RPMI7951 (cell line): Measurements from ENCODE around the gene ABTB2. TPM values are rescaled to one million over a fixed set of nuclear protein-coding genes. Genes with fewer than 3 reads are reported as not detected.
"Not testable (repeated sequence)": the region's sequence is repeated elsewhere in the genome, so short reads cannot be mapped to it uniquely, and the experiment has no call there.

Experiments
- DNase-seq: peaks from one replicate; pipeline ENCODE4 v3.0.0-alpha.2; 2012; ENCODE audit warnings: low read depth
- total RNA-seq: library from RNA; depleted of rRNA; stranded (reverse); fragments of >200 nt; shearing (Covaris generic); gene quantifications from 2 replicates; pipeline ENCODE4 v1.2.3, GENCODE V29; 2014

The ABTB2 gene
- total RNA-seq, 1 experiment from 2014 or later: 2.8 TPM

- peak; percentile 78 for DNase-seq
Measured at GRCh38 chr11:34263441-34264091, 94.2 kb downstream of the ABTB2 start.

DNA sequence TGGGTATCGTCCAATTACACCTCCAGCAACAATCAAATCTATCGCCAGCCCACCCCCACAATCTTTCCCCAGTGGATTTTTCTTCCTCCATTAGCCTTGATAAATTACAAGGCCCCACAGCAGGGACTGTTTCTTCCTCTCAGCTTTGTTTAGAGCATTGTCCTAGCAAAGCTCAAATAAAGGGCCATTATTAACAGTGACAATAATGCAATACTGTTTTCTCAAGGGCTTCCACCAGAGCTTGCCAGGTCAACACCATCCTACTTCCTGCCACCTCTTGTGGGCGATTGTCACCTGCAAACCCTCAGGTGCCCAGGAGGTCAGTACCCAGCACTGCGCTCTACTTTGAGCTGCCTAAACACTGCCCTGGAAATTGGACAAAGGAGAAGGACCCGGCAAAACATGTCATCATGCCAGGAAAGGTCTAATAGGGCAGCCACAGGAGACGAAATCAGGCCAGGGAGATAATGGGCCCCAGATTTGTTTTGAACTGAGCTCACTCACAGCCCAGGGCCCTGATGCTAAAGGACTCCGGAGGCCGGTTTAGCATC lies 95.2 kb downstream of the ABTB2 start:
- DNase-seq: no peak

- no peak for DNase-seq
Measured at GRCh38 chr11:34261820-34262219, 96.0 kb downstream of the ABTB2 start.

DNA sequence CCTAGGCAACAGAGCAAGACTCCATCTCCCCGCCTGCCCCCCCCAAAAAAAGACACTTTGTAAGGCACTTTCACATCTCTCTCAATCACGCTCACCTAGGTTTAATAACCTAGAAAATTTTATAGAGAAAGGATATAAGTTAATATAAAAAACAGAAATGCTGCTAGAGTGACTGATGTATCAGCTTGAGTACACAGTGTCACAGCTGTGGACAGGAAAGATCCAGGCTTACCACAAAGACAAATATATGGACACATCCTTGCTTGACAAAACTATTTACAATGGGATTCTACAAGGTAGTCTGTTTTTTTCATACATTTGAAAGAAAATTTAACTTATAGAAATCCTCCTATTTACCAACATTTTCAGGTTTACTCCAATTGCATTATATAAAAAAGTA lies 96.7 kb downstream of the ABTB2 start:
- no peak for DNase-seq

DNA sequence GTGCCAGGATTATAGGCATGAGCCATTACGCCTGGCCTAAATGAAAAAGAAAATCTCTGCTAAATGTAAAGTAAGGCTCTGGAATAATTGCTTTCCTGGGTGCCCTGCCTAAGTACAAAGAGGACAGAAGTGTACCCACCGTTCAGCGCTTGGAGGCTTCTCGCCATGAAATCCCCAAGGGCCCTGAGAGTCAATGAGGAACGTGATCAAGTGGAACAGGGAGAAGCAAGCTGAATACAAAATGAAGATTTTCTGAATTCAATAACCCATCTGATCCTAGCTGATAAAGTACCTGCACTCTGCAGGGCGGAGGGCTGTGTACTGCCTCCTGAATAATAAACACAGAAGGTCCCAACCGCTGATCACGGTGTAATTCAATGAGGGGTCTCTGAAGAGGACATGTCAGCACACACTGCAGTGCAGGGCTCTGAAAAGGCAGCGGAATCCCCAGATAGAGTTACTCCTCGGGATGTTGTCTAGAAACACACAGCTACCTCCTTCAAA lies 97.7 kb downstream of the ABTB2 start:
- no peak for DNase-seq

GRCh38 chr11:34259087-34259486 lies 98.7 kb downstream of the ABTB2 start:
- no peak for DNase-seq

GRCh38 chr11:34256626-34257025 lies 101.2 kb downstream of the ABTB2 start:
- DNase-seq: no peak

DNA sequence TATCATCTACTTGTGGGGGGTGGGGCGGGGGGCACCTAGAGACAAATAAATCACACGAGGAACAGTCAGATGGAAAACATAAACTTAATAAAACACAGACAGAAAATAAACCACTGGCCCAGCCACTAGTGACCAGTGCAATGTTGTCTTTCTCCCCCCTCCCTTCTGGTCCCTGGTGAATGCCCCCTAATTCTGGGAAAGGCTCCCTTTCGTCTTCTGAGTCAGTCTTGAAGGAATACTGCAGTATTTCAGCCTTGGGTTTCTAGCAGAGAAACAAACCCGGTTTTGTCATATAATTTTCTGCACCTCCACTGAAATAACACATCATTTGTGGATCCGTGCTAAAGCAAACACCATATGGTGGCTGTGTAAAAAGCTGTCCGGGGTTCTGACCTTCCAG lies 101.7 kb downstream of the ABTB2 start:
- DNase-seq: no peak

DNA sequence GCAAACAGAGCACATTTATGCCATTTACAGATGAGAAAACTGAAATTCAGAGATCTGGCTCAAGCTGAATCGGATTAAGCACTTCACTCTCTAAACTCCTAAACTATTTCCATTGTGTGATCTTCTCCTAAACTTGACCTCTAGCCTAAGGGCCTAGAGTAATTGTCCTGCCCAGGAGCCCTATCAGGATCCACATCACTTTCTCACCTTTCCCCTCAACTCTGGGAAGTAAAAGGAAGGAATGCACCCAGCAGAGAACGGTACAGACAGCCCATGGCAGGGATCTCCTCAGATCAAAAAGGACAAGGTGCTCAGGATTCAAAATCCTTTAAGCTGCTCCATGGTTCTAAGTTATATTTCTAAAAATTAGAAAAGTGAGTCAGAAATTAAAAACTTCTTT lies 102.7 kb downstream of the ABTB2 start:
- DNase-seq: no peak

GRCh38 chr11:34254011-34254410 lies 103.8 kb downstream of the ABTB2 start:
- no peak for DNase-seq

GRCh38 chr11:34252651-34253050 lies 105.2 kb downstream of the ABTB2 start:
- no peak for DNase-seq

- DNase-seq: no peak
Measured at GRCh38 chr11:34252015-34252414, 105.8 kb downstream of the ABTB2 start.

- peak; percentile 46 for DNase-seq
Measured at GRCh38 chr11:34251589-34251980, 106.2 kb downstream of the ABTB2 start.

DNA sequence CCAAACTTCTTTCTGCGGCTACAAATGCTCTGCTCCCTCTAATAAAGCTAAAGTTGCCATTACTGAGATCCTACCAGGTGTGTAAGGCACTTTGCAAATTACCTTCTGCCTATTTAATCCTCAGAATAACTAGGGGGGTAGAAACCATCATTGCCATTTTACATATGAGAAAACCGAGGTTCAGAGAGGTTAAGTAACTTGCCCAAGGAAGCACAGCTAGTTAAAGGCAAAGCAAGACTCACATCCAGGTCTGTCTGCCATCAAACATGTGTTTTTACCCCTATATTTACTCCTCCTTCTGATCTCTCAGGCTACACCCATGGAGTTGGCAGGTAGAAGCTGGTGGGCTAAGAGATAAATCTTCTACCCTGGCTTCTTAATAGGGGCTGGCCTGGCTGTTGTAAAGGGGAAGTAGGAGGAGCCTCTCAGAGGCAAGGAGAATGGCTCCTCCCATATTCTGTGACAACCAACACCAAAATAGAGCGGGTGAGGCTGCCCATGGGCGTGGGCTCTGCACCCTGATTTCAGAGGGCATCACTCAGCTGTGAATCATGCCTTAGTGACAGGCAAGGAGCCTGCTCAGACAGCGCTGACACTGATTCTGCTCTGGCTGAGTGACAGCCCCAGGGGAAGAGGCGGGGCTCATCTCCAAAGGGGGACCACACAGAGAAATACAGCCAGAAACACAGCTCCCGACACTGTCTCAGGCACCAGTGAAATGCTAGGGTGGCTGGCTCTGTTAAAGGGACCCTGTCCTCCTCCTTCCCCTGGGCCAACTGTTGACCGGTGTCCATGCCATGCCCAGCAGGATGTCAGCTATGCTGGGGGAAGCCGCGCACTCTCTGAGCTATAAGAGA lies 106.8 kb downstream of the ABTB2 start:
- peak; percentile 82 for DNase-seq

GRCh38 chr11:34250211-34250610 lies 107.6 kb downstream of the ABTB2 start:
- no peak for DNase-seq

- DNase-seq: no peak
Measured at GRCh38 chr11:34249439-34249838, 108.4 kb downstream of the ABTB2 start.

DNA sequence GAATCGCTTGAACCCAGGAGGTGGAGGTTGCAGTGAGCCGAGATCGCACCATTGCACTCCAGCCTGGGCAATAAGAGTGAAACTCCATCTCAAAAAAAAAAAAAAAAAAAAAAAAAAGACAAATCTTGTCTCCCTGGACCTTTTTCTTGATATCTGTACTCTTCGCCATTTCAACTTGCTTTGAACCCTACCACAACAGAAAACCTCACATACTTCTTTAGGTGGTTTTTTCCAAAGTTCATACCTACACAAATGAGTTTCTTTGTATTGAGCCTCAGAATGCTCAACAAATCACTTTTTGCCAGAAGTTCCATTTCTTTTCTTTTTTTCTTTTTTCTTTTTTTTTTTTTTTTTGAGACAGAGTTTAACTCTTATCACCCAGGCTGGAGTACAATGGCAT lies 111.3 kb downstream of the ABTB2 start:
- not testable (repeated sequence) for DNase-seq

- no peak for DNase-seq
Measured at GRCh38 chr11:34245041-34245440, 112.8 kb downstream of the ABTB2 start.

DNA sequence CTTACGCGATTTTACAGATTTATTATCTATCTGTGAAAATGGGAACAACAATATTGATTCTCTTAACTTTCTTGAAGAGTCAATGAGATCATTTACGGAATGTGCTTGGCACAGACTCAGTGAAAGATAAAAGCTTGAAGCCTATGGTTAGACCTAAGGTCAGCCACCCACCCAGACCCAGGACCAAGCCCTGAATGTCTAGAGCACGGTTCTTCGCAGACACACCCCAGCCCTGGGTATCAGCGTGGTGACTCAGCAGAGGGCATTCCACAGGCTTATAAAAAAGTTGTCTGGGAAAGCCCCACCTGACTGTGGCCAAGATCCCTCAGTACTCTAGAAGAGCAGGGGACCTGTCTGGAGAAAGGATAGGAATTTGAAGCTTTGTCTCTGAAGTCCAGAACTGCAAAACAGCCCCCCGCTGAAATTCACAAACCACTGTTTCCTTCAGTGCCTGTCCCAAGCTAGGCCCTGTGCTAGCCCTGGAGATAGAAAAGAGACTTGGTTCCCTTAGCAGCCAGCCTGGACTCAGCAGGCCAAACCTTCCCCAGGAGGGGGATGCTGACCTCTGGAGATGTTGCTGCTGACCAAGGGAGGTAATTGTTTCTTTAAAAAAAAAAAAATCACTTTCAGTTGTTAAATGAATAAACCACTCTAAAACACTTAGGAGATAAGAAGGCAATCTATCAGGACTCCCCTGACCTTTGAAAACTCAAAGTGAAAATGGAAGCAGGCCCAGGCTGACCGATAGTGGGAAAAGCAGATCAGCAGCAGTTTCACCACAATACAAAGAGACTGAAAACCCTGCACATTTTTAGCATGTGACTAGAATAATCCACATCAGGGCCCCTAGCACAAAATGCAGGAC lies 114.0 kb downstream of the ABTB2 start:
- peak; percentile 80 for DNase-seq

DNA sequence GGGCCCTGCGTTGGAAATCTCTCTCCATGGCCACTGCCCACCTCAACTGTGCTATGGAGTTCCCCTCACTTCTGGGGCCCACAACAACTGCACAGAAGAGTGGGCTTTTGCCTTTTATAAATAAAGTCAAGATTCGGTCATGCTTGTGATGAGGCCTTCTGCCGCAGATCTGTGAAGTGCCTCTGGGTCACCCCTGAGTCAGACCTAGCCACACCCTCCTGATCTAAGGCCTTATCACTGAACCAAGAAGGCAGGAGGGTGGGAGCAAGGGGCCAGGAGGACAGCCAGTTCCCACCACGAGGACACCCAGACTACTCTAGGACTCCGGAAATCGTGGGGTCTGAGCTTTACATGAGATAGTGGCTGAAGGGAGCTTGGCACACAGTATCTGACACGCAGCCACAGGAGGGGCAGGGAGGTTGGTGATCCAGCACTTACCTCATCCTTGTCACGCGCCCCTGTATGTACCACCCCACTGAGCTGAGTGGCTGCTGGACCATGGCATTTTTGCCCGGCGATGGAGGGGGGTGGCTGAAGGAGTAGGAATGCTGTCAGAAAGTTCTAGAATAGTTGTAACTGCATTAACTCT lies 115.7 kb downstream of the ABTB2 start:
- DNase-seq: peak; percentile 65

DNA sequence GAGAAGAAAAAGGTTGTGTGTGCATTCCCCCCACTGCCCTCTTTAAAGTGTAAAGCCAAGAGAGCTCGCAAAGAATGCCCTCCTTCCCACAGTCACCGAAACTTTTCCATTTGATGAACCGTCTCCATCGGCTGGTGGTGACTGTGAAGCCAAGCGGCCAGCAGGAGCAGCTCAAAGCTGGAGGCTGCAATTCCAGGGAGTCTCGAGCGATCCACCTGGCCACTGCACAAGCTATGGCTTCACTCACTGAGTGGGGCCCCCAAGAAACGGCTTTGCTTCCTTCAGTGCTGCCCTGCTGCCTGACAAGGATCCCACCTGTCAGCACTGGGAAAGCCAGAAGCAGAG lies 117.7 kb downstream of the ABTB2 start:
- DNase-seq: no peak
